ENCODE data around the gene FAM24A.
"Not testable (repeated sequence)": the region's sequence is repeated elsewhere in the genome, so short reads cannot be mapped to it uniquely, and the experiment has no call there.

The FAM24A gene

GRCh38 chr10:122910310-122910709 lies at the start of gene FAM24A:
TSS of gene FAM24A (plus strand) at chr10:122910610. CDS start at chr10:122911635, 1,025 bp downstream.
- DNase-seq (ENCODE audit: low spot score), result no peak

GRCh38 chr10:122861711-122862161 lies 48.7 kb upstream of the FAM24A start:
- no peak for DNase-seq (ENCODE audit: low spot score)

- no peak for DNase-seq (ENCODE audit: low spot score)
These were observed 46.9 kb upstream of the FAM24A start for GRCh38 chr10:122863216-122864193.

- no peak for DNase-seq (ENCODE audit: low spot score)
These were observed 46.2 kb upstream of the FAM24A start for GRCh38 chr10:122864194-122864592.

GRCh38 chr10:122864901-122865300 lies 45.5 kb upstream of the FAM24A start:
- DNase-seq (ENCODE audit: low spot score), result no peak

GRCh38 chr10:122866757-122867482 lies 43.5 kb upstream of the FAM24A start:
- DNase-seq (ENCODE audit: low spot score), result not testable (repeated sequence)

GRCh38 chr10:122868768-122869167 lies 41.6 kb upstream of the FAM24A start:
- not testable (repeated sequence) for DNase-seq (ENCODE audit: low spot score)

- not testable (repeated sequence) for DNase-seq (ENCODE audit: low spot score)
These were observed 38.5 kb upstream of the FAM24A start for GRCh38 chr10:122871947-122872346.

- no peak for DNase-seq (ENCODE audit: low spot score)
These were observed 34.5 kb upstream of the FAM24A start for GRCh38 chr10:122875843-122876466.

- DNase-seq (ENCODE audit: low spot score), result no peak
These were observed 33.9 kb upstream of the FAM24A start for GRCh38 chr10:122876467-122876855.

GRCh38 chr10:122877264-122877663 lies 33.1 kb upstream of the FAM24A start:
- no peak for DNase-seq (ENCODE audit: low spot score)

GRCh38 chr10:122878799-122879338 lies 31.5 kb upstream of the FAM24A start:
- no peak for DNase-seq (ENCODE audit: low spot score)

GRCh38 chr10:122879339-122880273 lies 30.8 kb upstream of the FAM24A start, which contains the start of gene FAM24B:
TSS of gene FAM24B (minus strand) at chr10:122879581. CDS start at chr10:122850515, 29,066 bp downstream.
- DNase-seq (ENCODE audit: low spot score), result peak; percentile 93

GRCh38 chr10:122882766-122883165 lies 27.6 kb upstream of the FAM24A start:
- no peak for DNase-seq (ENCODE audit: low spot score)

GRCh38 chr10:122884166-122884565 lies 26.2 kb upstream of the FAM24A start:
- no peak for DNase-seq (ENCODE audit: low spot score)

GRCh38 chr10:122894261-122894944 lies 16.0 kb upstream of the FAM24A start:
- no peak for DNase-seq (ENCODE audit: low spot score)

- not testable (repeated sequence) for DNase-seq (ENCODE audit: low spot score)
These were observed 6.5 kb upstream of the FAM24A start for GRCh38 chr10:122903861-122904260.

GRCh38 chr10:122911889-122912484 lies 1.6 kb downstream of the FAM24A start:
- peak; percentile 2 for DNase-seq (ENCODE audit: low spot score)

GRCh38 chr10:122915700-122916099 lies 5.3 kb downstream of the FAM24A start:
- DNase-seq (ENCODE audit: low spot score), result no peak

- no peak for DNase-seq (ENCODE audit: low spot score)
These were observed 19.7 kb downstream of the FAM24A start for GRCh38 chr10:122930140-122930539.

Data from globus pallidus (tissue), 1 donor.